G401.6 (cell line): ENCODE results near the gene MYH10.

Experiments used
- FAIRE-seq: peaks from 2 replicates; lab custom pipeline; 2012; peaks lifted over from hg19 to GRCh38; lab: Jason Lieb, UNC

MYH10 gene

GRCh38 chr17:8647956-8648355 is 17.4 kb upstream of the MYH10 start:
- no peak for FAIRE-seq

GRCh38 chr17:8647202-8647601 is 16.7 kb upstream of the MYH10 start:
- FAIRE-seq = no peak

GRCh38 chr17:8644507-8644902 is 14.0 kb upstream of the MYH10 start:
- FAIRE-seq = no peak

GRCh38 chr17:8643855-8644506 is 13.5 kb upstream of the MYH10 start:
- FAIRE-seq = no peak

GRCh38 chr17:8639709-8640108 is 9.2 kb upstream of the MYH10 start:
- no peak for FAIRE-seq

- FAIRE-seq = no peak
These were observed 1.5 kb upstream of the MYH10 start for GRCh38 chr17:8632061-8632460.

- no peak for FAIRE-seq
These were observed 991 bp upstream of the MYH10 start for GRCh38 chr17:8631554-8631877.

- peak; percentile 96 for FAIRE-seq
These were observed 453 bp upstream of the MYH10 start for GRCh38 chr17:8630802-8631553.

GRCh38 chr17:8629371-8630226 is 926 bp downstream of the MYH10 start:
- FAIRE-seq = no peak

GRCh38 chr17:8628609-8629169 is 1.8 kb downstream of the MYH10 start:
- FAIRE-seq = no peak

GRCh38 chr17:8628172-8628571 is 2.4 kb downstream of the MYH10 start:
- FAIRE-seq = no peak

GRCh38 chr17:8623591-8623990 is 6.9 kb downstream of the MYH10 start:
- FAIRE-seq = no peak

- no peak for FAIRE-seq
These were observed 8.3 kb downstream of the MYH10 start for GRCh38 chr17:8622191-8622590.

GRCh38 chr17:8621585-8621984 is 8.9 kb downstream of the MYH10 start:
- no peak for FAIRE-seq

GRCh38 chr17:8619294-8619693 is 11.2 kb downstream of the MYH10 start:
- no peak for FAIRE-seq

- FAIRE-seq = no peak
These were observed 11.7 kb downstream of the MYH10 start for GRCh38 chr17:8618825-8619224.

GRCh38 chr17:8614988-8615387 is 15.5 kb downstream of the MYH10 start:
- no peak for FAIRE-seq

GRCh38 chr17:8611619-8612298 is 18.8 kb downstream of the MYH10 start:
- no peak for FAIRE-seq

- FAIRE-seq = no peak
These were observed 19.4 kb downstream of the MYH10 start for GRCh38 chr17:8611137-8611536.

GRCh38 chr17:8610558-8610957 is 20.0 kb downstream of the MYH10 start:
- no peak for FAIRE-seq

GRCh38 chr17:8609910-8610309 is 20.6 kb downstream of the MYH10 start:
- FAIRE-seq = no peak

- no peak for FAIRE-seq
These were observed 22.5 kb downstream of the MYH10 start for GRCh38 chr17:8608001-8608400.
